SU-DHL-6 (cell line): ENCODE data around the gene SH3BP2.

Experiments used
- CTCF ChIP-seq: fragments of 200-600 bp; sonication (generic); IDR thresholded peaks from one replicate; pipeline ENCODE4 v1.5.1; 2017; ENCODE audit warnings: antibody characterized with exemption, mild to moderate bottlenecking, low read length, moderate library complexity; ENCODE audit not compliant: insufficient read depth, poor library complexity, severe bottlenecking
- EZH2phosphoT487 ChIP-seq: fragments of 200-600 bp; sonication (generic), shearing (Covaris generic); conservative IDR thresholded peaks from 2 replicates; pipeline ENCODE4 v1.6.1; 2018; ENCODE audit warnings: mild to moderate bottlenecking, antibody characterized with exemption, low read length, moderate library complexity, mixed read lengths

GRCh38 chr4:2768921-2769336 lies 24.0 kb upstream of the SH3BP2 start:
- TF ChIP-seq CTCF: no peak
- TF ChIP-seq EZH2phosphoT487: no peak
